Neural progenitor cell (in vitro differentiated cells): ENCODE data around the gene AGBL4.

Experiments used
- CTCF ChIP-seq: fragments of 200-600 bp; sonication (generic); IDR thresholded peaks from 2 replicates; pipeline ENCODE4 v1.5.1; 2017; ENCODE audit warnings: antibody characterized with exemption, mild to moderate bottlenecking
- EZH2 ChIP-seq: fragments of 200-600 bp; sonication (generic); IDR thresholded peaks from 2 replicates; pipeline ENCODE4 v1.6.1; 2017; ENCODE audit warnings: antibody characterized with exemption, mild to moderate bottlenecking, moderate library complexity
- EZH2phosphoT487 ChIP-seq: fragments of 200-600 bp; sonication (generic); IDR thresholded peaks from 2 replicates; pipeline ENCODE4 v1.6.1; 2017; ENCODE audit warnings: antibody characterized with exemption

GRCh38 chr1:48600182-48600581 is 1423.6 kb downstream of the AGBL4 start:
- TF ChIP-seq CTCF (no peak), EZH2 (no peak), EZH2phosphoT487 (no peak)
